Measurements from ENCODE around the gene BMERB1.

- TF ChIP-seq POLR2A (IDR thresholded peaks at IDR 0.05) (no peak), CTCF (IDR thresholded peaks at IDR 0.05) (no peak)
Observed at GRCh38 chr16:15553313-15554088, 119.1 kb downstream of the BMERB1 start.
